Measurements from ENCODE around the gene STX1A.

The STX1A gene

GRCh38 chr7:73667344-73668102 lies 51.9 kb downstream of the STX1A start, which contains the start of gene VPS37D (continued):
- TF ChIP-seq ZBTB17 (tag by site-specific recombination; IDR thresholded peaks at IDR 0.05) = peak; percentile 18; the same call in 1 of the 2 replicates
- TF ChIP-seq PRDM2 (tag by site-specific recombination; IDR thresholded peaks at IDR 0.05; ENCODE audit: borderline replicate concordance) = no peak
- TF ChIP-seq IKZF3 (tag by site-specific recombination; IDR thresholded peaks at IDR 0.05) = peak; percentile 43; the same call in 1 of the 2 replicates
- TF ChIP-seq ZNF518A (tag by site-specific recombination; conservative IDR thresholded peaks at IDR 0.05; ENCODE audit: low read depth) = no peak
- no peak for TF ChIP-seq ZNF571 (tag by site-specific recombination; IDR thresholded peaks at IDR 0.05)
- no peak for TF ChIP-seq ZSCAN4 (tag by site-specific recombination; IDR thresholded peaks at IDR 0.05)
- TF ChIP-seq ZNF580 (tag by site-specific recombination; IDR thresholded peaks at IDR 0.05) = peak; percentile 59; the same call in 1 of the 2 replicates
- no peak for TF ChIP-seq ZNF549 (tag by site-specific recombination; IDR thresholded peaks at IDR 0.05)
- TF ChIP-seq ZFHX2 (tag by site-specific recombination; conservative IDR thresholded peaks at IDR 0.05) = peak; percentile 68
- no peak for TF ChIP-seq ZNF280C (tag by site-specific recombination; IDR thresholded peaks at IDR 0.05)
- TF ChIP-seq ZBTB10 (tag by site-specific recombination; IDR thresholded peaks at IDR 0.05) = peak; percentile 46; the same call in 1 of the 2 replicates
- no peak for TF ChIP-seq HOXC10 (CRISPR knock-in tag; IDR thresholded peaks at IDR 0.05)
- TF ChIP-seq ZBTB8A (tag by site-specific recombination; IDR thresholded peaks at IDR 0.05) = peak; percentile 96
- TF ChIP-seq ZNF335 (tag by site-specific recombination; conservative IDR thresholded peaks at IDR 0.05) = peak; percentile 37; the same call in 1 of the 2 replicates
- TF ChIP-seq ZNF433 (tag by site-specific recombination; IDR thresholded peaks at IDR 0.05; ENCODE audit: low read depth) = no peak
- no peak for TF ChIP-seq HOXD13 (CRISPR knock-in tag; IDR thresholded peaks at IDR 0.05; ENCODE audit: borderline replicate concordance)
- TF ChIP-seq WT1 (tag by site-specific recombination; IDR thresholded peaks at IDR 0.05) = peak; percentile 44; the same call in 1 of the 2 replicates

Data from HEK293 (cell line).